ENCODE results near the gene BPIFB1.

Gene BPIFB1

DNA sequence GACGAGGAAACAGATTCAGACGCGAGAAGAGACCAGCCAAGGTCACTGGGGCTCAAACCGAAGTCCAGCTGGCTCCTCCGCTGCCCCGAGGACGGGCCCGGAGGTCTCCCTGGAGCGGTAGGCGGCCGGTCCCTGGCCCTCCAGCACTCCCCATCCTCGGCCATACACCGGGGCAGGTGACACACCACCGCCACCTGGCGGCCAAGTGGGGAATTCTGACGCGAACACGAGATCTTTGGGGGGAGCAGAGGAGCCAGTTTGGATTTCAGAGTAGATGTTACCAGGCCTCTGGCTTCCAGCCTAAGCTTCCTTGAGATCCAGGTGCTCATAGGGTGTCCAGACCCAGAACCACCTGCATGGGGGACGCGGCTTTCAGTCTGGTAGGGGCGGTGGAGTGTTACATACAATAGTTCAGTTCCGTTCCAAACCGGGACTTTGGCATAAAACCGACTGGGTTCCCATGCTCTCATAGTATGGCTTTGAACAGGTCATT, 16.1 kb downstream of the BPIFB1 start:
- DNase-seq = peak; percentile 42

- DNase-seq = no peak
These were observed 18.3 kb downstream of the BPIFB1 start for GRCh38 chr20:33301192-33301930.

DNA sequence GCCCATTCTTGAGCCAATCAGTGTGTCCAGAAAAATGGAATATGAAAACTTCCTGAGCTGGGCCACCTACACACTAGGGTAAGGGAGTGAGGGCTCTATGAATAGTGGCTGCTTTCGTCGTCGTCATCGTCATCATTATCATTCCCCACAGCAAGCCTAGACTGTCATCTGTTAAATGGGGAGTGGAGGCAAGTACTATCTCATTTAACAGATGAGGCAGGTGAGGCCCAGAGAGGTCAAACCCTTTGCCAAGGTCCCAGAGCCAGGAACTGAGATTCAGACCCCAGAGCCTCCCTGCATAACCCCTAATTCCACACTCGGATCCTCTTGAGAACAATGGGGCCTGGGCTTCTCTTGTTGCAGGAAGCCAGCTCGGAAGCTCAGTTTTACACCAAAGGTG, 20.6 kb downstream of the BPIFB1 start:
- DNase-seq = no peak

DNA sequence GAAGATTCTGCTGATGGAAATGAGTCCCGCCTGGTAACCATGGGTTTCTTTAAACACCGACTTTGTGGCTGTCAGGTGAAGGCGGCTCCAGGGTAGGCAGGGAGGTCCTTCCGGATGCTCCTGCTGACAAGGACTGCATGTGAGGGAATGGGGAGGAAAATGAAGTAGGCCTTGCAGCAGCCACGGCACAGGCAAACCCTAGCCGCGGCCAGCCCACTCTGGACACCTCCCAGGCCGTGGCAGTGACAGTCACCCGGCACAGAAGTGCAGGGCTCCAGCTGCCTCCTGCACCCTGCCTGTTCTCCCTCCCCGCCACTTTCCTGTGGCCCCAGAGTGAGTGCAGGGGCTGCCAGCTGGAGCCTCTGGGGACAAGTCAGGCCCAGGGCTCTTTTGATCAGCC, 21.0 kb downstream of the BPIFB1 start:
- no peak for DNase-seq

GRCh38 chr20:33305589-33306057, 22.6 kb downstream of the BPIFB1 start:
- DNase-seq = peak; percentile 68

DNA sequence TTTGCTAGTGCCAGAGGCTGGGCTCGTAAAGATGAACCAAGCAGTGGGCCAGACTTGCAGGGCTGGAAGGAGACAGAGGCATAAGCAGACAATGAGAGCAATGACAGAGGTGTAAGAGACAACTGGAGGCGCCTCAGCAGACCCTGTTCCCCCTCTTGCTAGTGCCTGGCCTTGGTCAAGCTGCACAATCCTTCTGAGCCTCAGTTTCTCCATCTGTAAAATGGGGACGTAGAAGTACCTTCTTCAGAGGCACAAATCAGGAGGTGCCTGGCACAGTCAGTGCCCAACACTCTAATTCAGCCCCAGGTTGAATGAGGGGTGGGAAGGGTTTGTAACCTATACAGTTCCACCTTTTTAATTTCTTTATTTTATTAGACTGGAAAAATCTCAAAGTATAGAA, 23.2 kb downstream of the BPIFB1 start:
- DNase-seq = no peak

DNA sequence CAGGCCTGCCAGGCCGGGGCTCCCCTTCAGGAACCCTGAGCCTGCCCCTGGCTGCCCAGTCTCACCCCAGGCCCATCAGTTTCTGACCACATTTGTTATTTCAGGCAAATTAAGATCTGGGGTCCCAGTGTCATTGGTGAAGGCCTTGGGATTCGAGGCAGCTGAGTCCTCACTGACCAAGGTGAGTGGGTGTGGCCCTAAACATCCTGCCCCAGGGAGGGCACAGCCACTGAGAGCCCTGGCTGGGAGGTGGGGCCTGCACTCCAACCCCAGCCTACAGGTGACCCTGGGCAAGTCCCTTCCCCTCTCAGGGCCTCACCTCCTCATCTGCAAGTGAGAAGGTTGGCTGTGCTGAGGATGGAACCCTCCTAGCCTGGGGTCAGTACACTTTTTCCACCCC, 23.8 kb downstream of the BPIFB1 start:
- no peak for DNase-seq

DNA sequence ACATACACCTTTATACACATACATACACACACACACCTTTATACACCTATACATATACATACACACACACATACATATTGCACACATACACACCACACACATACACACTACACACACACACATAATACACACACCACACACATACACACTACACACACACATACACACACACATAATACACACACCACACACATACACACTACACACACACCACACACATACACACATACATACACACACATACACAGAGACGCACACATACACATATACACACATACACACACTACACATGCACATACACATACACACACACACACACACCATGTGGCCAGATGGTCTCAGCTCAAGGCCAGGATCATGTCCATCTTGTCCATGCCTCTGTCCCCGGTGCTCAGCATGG, 25.7 kb downstream of the BPIFB1 start:
- DNase-seq = no peak

- DNase-seq = peak; percentile 93
These were observed 26.6 kb downstream of the BPIFB1 start for GRCh38 chr20:33309631-33310030.

DNA sequence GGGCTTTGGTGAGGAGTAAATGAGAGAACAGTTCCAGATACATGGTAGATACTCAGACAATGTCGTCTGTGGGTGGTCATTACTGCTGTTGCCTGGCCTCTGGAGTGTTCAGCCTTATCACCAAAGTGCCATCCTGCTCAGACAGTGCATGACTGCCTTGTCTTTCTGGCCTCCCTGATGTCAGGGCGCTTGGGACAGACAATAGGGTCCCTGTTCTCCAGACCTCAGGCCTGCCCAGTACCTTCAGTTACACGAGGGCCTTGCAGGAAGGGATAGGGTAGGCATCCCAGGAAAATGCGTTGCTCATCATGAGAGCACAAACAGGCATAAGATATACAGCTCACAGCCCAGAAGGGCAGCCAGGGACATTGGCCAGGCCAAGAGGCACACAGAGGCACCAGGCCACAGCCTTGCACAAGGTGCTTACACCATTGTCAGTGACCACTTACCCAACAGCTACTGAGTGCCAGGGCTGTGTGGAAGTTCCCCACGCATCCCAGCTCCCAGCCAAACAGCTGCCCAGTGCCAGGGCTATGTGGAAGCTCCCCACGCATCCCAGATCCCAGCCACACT, 27.4 kb downstream of the BPIFB1 start:
- DNase-seq = no peak

DNA sequence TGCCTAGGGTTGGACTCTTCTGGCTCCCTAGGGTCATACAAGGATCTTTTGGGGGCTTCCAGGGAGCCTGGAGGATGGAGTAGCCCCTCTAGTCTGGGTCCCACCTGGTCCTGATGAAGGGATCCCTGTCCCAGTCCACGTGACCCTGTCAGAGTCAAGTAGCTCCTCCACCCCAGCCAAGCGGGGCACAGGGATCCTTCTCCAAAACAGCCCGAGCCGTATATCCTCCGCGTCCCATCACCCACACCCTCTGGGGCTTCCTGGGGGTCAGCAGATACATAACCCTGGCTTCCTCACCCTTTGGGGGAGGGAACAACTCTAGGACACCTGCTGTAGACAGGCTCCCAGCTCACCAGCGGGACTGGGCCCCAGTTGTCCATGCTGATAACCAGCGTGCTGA, 28.0 kb downstream of the BPIFB1 start:
- no peak for DNase-seq

DNA sequence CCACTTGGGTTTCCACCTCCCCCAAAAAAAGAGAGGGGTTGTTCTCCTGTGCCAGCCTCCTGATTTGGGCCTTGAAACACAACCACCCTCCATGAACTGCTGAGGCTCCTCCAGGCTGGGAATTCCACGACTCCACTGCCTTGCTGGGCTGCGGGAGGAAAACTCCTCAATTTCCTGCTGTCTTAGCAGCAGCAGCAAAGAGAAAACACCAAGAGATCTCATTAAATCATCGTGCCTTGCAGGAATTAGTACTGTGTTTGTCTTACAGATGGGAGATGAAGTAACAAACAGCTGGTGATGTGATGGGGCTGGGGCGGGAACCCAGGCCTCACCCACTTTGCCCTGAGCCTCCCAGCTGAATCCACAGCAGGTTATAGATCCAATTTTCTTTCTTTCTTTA, 29.0 kb downstream of the BPIFB1 start:
- DNase-seq = no peak

- DNase-seq = no peak
These were observed 29.6 kb downstream of the BPIFB1 start for GRCh38 chr20:33312583-33312982.

GRCh38 chr20:33313686-33314314, 30.8 kb downstream of the BPIFB1 start:
- DNase-seq = no peak

DNA sequence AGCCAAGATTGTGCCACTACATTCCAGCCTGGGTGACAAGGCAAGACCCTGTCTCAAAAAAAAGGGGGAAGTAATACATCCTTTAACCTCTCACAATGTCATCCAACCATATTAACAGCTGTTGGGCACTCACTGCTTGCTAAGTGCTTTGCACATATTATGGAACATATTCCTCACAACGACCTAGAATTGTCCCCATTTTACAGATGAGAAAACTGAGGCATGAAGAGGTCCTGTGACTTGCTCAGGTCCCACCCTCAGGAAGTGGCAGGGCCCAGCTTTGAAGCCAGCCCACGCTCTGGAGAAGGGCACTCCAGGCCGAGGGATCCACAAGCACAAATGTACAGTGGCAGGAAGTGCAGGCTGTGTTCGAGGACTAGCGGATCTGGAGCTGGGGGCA, 33.3 kb downstream of the BPIFB1 start:
- DNase-seq = no peak

DNA sequence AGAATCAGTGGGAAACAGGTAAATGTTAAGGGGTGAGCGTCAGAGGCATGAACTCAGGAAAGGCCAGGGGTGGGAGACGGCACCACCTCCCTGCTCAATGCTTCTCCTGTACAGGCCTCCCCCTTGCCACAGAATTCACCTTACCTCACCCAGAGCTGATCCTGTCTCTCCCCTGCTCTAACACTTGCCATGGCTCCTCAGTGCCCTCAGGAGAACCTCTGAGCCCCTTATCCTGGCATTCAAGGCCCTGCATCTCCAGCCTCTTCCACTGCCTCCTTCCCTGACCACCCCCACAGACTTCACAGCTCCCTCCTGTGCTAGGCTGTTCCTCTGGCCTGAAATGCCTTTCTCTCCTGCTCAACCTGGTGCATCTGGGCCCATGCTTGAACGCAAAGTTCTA, 33.9 kb downstream of the BPIFB1 start:
- DNase-seq = no peak

DNA sequence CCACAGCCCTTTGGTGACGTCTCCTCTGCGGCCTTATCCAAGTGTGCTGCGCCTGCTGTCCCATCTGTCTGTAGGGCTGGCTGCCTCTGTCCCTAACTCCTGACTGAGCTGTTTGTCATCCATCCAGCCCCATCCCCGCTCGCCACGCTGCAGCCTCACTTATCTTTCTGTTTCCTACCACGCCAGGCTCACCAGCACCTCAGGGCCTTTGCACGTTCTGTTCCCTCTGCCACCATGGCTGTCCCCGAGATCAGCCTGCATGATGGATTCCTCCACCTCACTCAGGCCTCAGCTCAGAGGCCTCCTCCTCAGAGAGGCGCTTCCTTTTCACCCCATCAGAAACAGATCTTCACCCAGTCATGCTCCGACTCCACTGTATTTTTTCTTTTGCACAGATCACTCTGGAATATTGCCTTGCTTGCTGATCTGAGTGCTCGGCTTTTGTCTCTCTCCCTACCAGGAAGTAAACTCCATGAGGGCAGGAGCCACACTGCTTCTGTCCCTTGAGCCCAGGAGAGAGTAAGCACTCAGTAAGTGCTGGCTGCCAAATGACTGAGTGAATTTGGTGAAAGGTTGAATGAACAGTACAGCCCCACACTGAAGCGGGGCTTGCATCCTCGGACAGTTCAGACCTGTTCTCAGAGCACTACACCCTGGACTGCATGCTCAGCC, 34.5 kb downstream of the BPIFB1 start:
- DNase-seq = no peak

DNA sequence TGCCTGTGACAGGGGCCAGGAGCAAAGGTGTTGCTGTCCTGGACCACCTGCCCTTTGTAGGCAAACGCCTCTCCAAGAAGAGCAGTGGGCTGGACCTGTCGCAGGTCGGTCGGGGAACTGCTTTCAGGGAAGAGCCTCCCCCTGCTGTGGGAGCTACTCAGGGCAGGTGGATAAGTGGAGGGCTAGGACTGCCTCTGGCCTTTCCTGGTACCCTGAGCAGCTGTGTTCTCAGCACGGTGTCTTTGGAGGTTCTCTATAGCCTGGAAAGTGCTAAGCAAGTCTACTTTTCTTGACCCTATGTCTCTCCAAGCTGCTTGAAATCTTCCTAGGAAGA, 35.0 kb downstream of the BPIFB1 start:
- no peak for DNase-seq

DNA sequence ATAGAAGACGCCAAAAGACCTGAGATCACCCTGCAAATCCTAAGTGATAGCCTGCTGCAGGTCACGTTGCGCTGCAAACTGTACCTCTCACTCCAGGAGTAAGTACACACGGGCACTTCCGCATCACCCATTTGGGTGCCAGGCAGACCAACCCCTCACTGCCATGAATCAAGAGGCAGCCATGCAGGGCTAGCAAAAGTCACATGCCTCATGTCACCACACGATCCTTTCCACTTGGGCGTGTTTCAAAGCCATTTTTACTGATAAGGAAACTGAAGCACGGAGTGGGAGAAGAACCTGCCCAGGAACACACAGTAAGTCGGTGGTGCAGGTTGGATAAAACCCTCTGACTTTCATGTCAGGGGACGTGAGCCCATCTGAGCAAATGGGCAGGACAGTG, 37.0 kb downstream of the BPIFB1 start:
- DNase-seq = no peak

DNA sequence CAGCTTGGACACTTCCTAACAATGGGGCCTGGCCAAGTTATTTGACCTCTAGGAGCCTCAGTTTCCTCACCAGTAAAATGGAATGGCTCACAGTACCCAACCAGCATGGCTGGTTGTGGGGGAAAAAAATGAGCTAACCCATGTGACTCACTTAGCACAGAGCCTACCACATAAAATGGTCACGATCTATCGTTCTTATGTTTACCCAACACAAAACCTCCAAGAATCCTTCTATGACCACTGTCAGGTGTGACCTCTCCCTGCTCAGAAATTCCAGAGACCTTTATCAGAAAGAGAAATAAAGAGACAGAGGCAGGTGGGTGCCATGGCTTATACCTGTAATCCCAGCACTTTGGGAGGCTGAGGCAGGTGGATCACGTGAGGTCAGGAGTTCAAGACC, 39.4 kb downstream of the BPIFB1 start:
- DNase-seq = no peak

DNA sequence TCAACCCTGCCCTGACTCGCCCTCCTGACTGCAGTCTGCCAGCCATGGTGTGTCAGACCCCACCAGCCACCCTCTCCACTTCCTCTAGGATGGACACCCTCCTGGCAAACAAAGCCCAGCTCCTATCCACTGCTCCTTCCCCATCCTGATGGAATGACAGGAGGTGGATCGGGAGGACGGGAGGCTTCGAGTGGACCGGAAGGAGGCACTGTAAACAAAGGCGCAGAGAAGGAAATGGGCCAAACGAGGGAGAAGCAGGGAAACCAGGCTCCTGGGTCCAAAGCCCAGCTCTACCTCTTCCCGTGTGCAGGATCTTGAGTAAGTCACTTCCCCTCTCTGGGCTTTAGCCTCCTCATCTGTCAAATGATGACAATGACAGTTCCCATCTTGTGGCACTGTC, 40.2 kb downstream of the BPIFB1 start:
- no peak for DNase-seq

GRCh38 chr20:33325350-33325749, 42.3 kb downstream of the BPIFB1 start:
- DNase-seq = no peak

DNA sequence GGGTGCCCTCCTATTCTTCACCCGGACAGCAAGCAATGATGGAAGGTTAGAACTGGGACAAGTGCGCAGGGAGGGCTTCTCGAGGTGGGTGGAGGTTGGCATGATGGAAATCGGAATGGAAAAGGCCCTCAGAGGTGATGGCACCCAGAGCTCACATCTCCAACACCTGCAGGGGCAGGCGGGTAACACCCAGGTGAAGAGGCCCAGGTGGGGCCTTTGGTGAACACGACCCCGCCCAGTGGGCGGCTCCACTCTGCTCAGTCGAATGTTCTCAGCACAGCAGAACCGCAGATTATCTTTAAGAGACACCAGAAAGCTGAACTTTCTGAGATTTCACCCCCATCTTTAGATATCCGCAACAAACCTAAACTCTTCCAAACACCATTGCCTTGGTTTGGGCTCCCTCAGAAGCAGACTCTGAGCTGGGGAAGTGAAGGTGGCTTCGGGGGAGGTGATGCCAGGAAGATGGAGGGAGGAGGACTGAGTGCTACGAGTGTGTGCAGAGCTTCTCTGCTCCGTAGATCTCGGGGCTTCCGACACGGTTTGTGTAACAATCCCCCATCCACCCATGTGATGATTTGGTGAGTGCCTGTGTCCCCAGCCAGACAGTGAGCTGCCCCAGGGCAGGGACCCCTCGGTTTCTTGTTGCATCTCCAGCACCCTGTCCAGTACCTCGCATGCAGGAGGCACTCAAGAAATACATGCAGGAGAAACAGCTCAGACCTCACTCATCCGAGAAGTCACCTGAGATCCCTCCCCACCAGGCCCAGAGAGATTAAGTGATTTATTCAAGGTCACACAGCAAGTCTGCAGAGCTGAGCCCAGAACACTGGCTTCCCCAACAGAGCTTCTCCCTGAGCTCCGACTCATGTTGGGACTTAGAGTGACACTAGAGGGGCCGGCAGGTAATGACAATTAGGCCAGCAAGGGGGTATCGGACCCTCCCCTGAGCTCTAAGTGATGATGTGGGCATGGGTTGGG, 45.4 kb downstream of the BPIFB1 start:
- DNase-seq = no peak
